Vagina (tissue), 2 donors: Measurements from ENCODE around the gene BMP10.

Source experiments
- POLR2A ChIP-seq, 2 donors: fragments of 450-650 bp; IDR thresholded peaks; one replicate each; pipeline ENCODE4 v1.6.1; 2017; ENCODE audit warnings: antibody characterized with exemption in 2 of 2, mild to moderate bottlenecking in 2 of 2, moderate library complexity in 2 of 2
- POLR2AphosphoS5 ChIP-seq, 2 donors: sonication (generic); formaldehyde crosslinking; IDR thresholded peaks; one replicate each; pipeline ENCODE4 v1.9.0; 2017; ENCODE audit warnings: antibody characterized with exemption in 2 of 2, mild to moderate bottlenecking in 2 of 2, low read depth in 1 of 2; ENCODE audit not compliant: insufficient read depth in 1 of 2
- TF ChIP-seq, protein P1 (sequence below), 3 experiments: fragments of 450-650 bp in 2 of 3; fragments of 200-600 bp in 1 of 3; sonication (generic) in 1 of 3; IDR thresholded peaks; one replicate each; pipeline ENCODE4 v1.5.1; 2017 to 2019; ENCODE audit warnings: antibody characterized with exemption in 3 of 3, mild to moderate bottlenecking in 2 of 3, moderate library complexity in 2 of 3

DNA sequence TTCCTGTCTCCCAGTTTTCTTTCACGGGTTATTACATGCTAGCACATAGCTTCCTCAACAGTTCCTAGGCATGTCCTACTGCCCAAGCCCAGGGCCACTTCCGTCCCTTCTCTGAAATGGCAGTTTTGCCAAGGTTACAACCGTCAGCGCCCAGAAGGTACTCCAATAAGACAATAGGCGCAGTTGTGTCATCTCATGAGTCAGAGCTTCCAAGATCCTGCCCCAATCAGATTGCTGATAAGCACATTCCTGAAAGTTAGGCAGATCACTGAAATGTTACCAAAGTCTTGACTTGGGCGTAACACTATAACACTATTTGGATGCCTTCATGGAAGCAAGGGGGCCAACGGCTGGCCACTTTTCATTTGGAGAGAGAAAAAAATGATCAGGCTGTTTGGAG is 47.3 kb upstream of the BMP10 start:
- TF ChIP-seq, protein P1, sequence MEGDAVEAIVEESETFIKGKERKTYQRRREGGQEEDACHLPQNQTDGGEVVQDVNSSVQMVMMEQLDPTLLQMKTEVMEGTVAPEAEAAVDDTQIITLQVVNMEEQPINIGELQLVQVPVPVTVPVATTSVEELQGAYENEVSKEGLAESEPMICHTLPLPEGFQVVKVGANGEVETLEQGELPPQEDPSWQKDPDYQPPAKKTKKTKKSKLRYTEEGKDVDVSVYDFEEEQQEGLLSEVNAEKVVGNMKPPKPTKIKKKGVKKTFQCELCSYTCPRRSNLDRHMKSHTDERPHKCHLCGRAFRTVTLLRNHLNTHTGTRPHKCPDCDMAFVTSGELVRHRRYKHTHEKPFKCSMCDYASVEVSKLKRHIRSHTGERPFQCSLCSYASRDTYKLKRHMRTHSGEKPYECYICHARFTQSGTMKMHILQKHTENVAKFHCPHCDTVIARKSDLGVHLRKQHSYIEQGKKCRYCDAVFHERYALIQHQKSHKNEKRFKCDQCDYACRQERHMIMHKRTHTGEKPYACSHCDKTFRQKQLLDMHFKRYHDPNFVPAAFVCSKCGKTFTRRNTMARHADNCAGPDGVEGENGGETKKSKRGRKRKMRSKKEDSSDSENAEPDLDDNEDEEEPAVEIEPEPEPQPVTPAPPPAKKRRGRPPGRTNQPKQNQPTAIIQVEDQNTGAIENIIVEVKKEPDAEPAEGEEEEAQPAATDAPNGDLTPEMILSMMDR (IDR thresholded peaks at IDR 0.05), result no peak
- TF ChIP-seq POLR2A (IDR thresholded peaks at IDR 0.05) (no peak), POLR2AphosphoS5 (IDR thresholded peaks at IDR 0.05; ENCODE audit: insufficient read depth in 1 of 2, low read depth in 1 of 2) (no peak)
